ENCODE data around the gene KRTAP6-2.

DNA sequence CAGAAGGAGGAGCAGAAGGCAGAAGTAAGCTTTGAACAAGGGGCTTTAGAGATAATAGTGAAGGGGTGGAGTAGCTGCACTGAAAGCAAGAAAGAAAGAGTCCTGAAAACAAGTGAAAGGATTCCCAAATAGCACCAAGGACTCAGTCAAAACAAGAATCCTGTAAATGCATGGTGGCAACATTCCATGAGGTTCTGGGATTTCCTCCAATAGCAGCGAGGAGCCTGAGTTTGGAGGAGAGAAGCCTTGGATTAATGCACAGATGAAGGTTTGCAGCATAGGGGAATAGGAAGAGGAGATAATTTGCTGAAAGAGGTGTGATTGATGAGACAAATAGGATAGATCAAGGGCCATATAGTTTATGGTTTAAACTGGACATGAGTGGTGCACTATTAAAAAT, 19.4 kb downstream of the KRTAP6-2 start:
- TF ChIP-seq ZNF274 (IDR thresholded peaks at IDR 0.05; ENCODE audit: low read depth, low read length), result no peak
- TF ChIP-seq YY1 (IDR thresholded peaks at IDR 0.05; ENCODE audit: insufficient read depth, insufficient read length), result no peak
